NCI-H524 (cell line): Measurements from ENCODE around the gene ANXA11.

Experiments used
- DNase-seq, 2 experiments: peaks; one replicate each; lab custom pipeline; 2025; lab: John Stamatoyannopoulos, UW

The ANXA11 gene

DNA sequence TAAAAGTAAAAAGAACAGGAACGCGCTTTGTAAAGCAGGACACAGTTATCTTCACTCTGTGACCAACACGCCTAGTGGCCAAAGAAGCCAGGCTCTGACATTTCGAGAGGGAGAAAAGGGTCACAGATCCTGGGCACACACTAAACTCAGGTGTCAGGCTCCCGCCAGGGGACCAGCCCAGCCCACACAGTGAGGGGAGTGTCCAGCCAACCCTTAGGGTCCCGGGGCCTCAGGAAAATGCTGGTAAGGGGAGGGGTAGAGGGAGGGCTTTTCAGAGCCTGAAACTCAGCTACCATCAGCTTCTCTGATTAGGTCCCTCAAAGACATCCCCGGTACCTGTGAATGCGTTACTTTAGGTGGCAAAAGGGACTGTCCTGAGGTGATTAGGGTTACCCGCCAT lies 16.6 kb downstream of the ANXA11 start:
- no peak for DNase-seq

DNA sequence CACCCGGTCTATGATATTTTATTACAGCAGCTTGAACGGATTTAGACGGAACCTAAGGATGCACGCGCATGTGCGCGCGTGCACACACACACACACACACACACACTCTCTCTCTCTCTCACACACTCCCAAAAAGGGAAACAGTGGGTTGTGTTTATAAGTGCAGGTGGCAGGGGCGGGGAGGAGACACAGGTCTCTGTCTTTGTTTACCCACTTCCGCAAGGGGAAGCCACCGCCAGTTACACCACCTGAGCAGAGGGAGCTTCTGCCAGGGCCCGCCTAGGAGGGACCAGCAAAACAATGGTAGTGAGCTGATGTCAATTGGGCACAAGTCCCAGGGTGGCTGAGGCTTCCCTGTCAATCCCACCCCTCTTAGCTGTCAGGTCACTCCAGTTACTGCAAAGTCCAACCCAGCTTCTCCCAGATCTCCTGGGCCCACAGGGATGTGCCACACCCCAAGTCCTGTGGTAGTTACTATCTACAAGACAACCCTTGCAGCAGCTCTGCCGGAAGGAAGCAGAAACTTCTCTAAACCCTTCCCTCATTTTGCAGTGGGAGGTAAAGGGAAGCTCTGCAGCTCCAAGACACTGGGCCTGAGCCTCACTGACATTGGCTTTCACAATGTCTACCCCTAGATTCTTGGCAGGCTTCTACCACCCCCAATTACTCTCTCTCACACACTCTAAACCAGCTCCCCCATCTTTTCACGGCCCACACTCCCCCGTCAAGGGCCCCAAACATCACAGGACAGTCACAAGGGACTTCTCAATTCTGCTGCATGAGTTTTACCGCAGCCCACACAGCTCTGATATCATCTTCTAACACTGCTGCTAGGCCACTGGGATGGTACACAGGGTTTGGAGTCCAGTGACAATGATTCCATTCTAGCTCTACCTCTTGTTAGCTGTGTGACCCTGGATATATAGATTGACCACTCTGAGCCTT lies 17.6 kb downstream of the ANXA11 start:
- DNase-seq = no peak

DNA sequence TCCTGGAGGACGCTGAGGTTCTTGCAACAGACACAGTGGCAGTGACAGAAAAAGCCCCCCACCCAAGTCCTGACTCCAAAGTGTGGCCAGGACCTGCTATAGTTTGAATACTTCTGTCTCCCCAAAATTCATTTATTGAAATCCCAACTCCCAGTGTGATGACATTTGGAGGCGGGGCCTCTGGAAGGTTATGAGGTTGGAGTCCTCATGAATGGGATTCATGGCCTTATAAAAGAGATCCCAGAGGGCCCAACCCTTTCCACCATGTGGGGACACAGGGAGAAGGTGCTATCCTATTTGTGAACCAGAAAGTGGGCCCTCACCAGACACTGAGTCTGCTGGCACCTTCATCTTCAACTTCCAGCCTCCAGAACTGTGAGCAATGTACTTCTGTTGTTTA lies 18.3 kb downstream of the ANXA11 start:
- DNase-seq = no peak

DNA sequence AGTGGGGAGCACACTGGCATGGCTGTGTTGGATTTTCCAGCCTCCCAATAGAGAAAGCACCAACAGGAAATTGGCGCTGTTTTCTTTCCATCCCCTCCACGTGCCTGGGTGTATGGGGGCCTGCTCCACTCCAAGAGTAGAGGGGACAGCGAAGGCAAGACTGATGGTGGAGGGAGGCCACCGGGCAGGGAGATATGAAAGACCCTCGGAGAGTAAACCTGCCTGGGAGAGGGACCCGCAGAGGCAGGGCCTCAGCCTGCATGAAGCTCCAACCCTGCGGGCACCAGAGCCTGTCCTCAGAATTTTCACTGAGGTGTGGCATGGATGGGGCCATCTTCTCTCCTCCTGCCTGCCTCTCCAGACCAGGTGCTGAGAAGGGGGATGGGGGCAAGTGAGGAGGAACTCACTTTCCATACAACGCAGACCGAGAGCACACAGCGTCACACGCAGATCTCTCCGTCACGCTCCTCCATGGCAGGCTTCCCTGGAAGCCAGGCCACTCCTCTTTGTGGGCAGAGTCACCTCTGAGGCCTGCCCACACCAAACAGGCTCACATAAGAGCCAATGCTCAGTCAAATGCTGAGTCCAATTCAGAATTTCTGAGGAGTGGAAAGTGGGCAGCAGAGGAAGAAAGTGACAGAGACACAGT lies 18.8 kb downstream of the ANXA11 start:
- no peak for DNase-seq

DNA sequence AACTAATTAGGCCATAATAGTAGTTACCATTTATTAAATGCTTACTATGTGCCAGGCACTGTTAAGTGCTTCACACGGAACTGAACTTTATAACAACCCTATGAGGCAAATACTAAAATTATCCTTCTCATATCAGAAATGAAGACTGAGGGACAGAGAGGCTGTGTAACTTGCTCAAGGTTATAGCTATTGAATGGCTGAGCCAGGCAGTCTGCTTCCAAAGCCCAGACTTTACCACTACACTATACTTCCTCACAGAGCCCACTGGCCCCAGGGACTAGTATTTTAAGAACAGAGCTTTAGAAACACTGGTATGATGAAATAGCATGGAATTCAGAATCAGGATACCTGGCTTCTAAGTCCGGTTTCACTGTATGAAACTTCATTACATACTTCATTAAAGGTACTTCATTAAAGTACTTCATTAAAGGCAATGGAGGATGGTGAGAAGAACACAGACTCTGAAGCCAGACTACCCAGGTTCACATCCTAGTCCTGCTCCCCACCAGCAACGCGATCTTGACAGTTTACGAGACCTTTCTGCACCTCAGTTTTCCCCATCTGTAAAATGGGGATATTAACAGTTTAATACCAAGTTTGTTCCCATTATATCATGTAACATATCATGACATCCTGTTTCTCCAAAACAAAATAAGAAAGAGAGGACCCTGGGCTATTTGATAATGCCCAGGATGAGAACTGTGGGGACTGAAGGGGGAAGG lies 19.6 kb downstream of the ANXA11 start:
- DNase-seq = no peak

DNA sequence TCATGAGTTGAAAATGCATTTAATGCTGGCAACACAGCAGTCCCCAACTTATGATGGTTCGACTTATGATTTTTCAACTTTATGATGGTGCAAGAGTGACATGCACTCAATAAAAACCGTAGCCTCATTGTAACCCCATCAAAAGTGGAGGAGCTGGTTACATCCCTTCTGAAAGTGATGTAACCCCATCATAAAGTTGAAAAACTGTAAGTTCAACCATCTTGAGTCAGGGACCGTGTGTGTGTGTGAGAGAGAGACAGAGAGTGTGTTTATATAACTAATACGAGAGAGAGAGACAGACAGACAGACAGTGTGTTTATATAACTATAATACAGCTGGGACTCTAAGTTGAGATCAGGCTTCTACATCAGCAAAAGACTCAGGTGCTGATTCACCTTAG lies 21.0 kb downstream of the ANXA11 start:
- DNase-seq = no peak

DNA sequence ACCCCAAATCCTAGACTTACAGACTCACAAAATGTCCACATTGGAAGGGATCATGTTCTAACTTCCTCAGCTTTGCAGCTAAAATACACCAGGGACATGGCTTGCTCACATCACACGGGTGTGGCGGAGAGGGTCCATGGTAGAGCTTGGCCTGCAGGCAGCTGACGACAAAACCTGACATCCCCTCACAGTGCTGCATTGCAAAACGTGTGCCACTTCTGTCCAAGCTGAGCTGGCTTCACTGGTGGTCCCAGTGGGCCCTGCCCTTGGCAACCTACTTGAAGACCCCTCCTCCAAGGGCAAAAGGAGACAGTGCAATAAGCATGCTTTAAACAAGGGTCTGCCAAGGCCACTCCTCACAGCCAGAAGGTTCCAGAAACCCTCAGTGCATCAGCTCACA lies 21.9 kb downstream of the ANXA11 start:
- no peak for DNase-seq

DNA sequence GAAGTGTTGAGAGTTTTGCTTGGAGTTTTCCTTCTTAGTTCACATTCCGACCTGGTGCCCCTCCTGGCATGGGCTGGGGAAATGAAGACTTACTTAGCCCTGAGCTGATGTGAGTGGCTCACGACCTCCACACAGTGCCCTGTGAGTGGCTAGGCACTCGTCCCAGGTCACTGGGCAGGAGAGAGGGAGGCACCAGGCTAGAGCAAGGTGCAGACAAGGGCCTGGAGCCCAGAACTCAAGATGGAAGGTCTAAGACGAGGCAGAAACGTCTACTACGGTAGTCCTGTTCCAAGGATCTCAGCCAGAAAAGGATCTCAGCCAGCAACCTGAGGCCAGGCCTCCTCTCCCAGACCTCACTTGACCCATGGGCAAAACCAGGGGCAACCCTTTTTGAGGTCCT lies 22.4 kb downstream of the ANXA11 start:
- no peak for DNase-seq

DNA sequence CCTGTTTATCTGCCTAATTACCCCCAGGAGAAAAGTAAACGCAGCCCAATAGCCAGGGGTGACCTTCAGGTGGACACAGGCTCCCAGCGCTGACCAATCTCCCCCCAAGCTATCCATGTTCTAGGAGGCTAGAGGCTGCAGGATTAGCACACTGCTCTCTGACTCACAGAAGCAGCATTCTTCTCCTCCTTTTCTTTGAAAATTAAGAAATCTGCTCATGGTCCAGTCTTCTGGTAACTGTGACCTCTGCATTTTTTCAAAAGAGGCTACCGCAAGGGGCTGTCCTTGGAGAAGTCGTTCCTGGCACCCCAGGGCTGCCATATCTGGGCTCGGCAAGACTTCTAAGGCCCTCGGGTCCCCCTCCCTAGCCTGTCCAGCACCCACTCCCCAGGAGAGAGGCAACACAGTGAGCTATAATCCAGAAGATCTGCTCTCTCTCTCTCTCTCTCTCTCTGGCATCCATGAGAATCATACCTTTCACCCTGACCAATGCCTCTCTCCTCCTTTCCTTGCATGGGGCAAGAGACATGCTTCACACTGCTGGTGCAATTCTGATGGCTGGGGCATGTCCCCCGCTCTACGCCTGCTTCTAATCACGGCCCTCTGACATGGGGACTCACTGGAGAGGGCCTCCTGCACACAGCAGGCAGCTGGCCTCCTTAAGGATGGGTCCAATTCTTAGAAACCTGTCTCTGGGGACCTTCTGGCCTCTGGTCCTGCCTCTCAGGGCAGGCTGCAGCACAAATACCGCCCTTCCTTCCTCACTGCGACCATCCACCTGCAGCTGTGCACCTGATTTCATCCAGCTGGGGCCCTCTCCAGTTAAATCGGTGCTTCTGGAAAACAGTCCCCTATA lies 27.3 kb downstream of the ANXA11 start:
- no peak for DNase-seq

DNA sequence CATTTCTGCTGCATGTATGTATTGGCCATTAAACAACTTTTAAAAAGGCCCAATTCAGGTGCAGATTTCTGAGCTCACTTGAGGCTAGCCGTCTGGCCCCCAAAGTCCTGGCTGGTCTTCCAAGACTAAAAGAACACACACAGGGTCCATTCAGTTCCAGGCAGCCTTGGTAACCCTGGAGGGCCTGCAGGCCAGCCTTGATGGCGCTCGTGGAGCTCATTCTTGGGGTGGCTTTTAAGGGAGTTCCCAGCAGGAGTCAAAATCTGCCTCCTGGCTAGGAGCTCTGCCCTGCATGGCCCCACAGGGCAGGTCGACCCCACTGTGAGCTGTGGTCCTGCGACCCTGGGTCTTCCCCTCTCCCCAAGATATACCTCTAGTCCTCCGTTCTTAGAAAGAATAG lies 28.8 kb downstream of the ANXA11 start:
- no peak for DNase-seq

DNA sequence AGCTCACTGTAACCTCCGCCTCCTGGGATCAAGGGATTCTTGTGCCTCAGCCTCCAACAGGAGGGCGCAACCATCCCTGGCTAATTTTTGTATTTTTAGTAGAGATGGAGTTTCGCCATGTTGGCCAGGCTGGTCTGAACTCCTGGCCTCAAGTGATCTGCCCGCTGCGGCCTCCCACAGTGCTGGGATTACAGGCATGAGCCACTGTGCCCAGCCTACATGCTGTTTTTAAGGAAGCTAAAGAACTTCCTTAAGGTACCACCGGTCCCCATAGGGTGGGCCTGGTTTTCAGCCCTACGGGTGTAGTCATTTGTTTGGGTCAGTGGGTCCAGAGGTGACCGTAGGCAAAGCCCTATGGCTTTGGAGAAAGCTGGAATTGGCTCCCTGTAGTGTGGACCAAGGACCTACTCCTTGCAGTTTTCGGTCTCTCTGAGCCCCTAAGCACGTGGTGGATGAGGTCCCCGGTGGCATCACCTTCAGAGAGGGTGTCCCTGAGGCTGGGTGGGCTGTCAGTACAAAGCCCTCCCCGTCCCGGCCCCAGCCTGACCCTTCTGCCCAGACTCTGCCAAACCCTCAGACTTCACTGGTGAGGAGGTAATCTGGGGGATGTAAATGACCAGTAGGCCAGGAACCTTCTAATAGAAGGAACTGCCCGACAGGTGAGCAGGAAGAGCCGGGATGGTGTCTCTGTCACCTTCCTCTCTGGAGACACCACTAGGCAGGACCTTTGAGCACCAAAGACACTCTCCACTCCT lies 30.5 kb downstream of the ANXA11 start:
- DNase-seq = no peak

DNA sequence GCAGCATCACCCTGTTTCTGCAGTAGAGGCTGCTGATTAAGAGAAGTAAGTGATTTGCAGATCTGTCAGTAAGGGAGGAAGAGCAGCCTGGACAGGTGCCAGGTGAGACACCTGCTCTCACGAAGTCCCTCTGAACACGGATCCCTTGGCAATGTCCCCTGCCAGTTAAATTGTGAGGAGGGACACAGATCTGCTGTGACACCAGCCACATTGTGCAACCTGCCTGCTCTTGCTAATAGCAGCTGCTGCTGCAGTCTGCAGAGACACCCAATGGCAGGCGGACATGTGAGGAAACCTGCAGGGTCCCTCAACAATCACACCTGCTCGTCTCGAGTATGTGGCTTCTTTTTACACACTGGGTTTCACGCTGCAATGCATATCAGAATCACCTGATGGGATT lies 31.9 kb downstream of the ANXA11 start:
- DNase-seq = no peak

DNA sequence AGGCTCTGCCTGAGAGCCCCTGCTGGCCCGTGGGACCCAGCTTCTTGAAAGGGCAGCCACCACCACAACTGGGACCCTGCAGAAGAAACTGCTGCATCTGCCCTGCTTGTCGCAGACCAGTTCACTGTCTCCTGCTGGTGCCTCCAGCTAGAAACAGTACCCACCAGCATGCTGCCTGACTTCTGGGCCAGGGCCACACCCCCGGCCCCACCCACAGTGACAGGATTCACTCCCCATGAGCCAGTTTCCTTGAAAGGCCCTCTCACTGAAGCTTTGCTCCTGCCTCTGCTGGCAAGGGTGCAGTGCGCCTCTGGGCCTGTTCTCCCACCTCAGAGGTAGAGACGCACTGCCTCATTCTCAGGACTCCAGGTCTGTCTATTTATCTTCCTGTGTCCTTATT lies 32.4 kb downstream of the ANXA11 start:
- DNase-seq = no peak

DNA sequence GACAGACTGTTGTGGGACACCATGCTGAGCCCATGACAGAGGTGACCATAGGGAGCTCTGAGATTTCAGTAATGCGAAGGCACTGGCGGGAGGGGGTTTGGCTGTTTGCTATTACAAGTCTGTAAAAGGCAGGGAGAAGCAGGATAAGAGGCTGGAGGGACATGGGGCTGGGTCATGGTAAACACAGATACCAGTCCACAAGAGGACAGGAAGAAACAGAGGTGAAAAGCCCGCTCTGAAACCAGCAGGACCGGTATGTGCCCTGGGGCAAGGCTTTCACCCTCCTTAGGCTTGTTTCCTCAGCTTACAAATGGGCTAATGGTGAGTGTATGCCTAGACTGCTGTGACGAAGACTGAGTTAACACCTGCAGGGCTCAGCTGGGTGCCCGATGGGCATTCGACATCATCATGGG lies 34.1 kb downstream of the ANXA11 start:
- no peak for DNase-seq

DNA sequence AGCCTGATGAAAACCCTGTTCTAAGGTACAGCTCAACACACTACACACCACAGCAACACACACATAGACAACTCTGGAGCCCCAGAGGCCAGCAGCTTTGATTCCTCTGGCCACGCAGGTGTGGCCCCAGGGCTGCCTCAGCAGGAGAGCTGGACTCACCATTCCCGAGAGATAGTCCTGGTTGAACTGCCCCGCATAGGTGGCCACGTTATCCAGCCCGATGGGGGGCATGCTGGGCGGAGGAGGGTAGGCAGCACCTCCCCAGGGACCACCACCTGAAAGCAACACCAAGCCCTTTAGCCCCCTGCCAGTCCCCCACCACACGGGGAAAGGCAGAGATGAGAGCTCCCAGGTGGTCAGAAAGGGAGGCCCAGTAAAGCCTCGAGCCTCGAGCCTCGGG lies 34.7 kb downstream of the ANXA11 start:
- DNase-seq = no peak

DNA sequence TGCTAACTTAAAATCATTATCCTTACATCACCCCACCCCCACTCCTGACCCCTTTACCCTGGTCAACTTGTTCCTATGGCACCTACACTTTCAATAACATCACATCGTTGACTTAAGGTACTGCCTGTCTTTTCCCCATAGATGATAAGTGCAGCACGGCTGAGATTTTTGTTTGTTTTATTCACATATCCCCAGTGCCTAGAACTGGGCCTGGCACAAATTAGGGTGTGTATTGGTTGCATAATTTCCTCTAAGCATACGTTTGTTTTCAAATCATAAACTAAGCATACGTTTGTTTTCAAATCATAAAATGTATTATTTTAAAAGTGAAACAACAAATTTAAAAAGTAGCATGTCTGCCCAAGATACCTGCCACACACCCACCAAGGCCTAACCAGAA lies 35.3 kb downstream of the ANXA11 start:
- no peak for DNase-seq

DNA sequence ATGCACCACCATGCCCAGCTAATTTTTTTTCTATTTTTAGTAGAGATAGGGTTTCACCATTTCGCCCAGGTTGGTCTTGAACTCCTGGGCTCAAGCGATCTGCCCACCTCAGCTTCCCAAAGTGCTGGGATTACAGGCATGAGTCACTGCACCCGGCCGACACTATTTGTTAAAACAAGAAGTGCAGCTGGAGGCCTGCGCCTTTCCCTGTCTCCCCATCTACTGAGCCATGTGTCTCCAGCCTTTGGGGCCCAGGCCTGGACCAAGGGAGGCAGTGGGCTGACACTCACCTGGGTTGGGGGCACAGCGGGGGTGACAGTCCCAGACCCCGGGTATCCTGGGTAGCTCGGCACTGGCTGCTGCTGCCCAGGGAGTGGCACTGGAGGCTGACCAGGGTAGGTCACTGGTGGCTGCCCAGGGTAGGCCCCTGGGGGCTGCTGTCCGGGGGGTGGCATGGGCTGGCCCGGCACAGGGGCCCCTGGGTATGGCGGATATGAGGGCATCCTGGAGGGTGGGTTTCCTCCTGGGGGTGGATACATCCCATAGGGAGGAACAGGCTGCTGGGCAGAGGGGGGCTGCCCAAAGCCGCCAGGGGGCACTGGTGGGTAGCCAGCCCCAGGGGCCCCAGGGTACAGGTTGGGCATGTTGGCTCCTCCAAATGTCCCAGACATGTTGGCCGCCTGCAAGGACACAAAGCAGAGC lies 36.5 kb downstream of the ANXA11 start:
- no peak for DNase-seq

DNA sequence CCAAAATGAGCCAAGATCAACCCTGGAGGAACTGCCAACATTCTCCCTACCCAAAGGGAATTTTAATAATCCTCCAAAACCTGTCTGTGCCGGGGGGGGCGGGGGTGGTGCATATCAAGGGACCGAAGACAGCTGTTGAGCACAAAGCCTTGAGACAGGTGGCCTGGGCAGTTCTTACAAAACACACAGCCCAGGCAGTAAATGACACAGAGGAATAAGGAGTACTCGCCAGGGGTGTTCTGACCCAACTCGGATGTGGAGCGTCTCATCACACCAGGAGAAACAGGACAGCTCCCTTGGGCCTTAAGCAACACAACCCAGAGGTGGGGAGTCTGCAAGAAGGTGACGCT lies 37.2 kb downstream of the ANXA11 start:
- peak; percentile 10 to 53 for DNase-seq

DNA sequence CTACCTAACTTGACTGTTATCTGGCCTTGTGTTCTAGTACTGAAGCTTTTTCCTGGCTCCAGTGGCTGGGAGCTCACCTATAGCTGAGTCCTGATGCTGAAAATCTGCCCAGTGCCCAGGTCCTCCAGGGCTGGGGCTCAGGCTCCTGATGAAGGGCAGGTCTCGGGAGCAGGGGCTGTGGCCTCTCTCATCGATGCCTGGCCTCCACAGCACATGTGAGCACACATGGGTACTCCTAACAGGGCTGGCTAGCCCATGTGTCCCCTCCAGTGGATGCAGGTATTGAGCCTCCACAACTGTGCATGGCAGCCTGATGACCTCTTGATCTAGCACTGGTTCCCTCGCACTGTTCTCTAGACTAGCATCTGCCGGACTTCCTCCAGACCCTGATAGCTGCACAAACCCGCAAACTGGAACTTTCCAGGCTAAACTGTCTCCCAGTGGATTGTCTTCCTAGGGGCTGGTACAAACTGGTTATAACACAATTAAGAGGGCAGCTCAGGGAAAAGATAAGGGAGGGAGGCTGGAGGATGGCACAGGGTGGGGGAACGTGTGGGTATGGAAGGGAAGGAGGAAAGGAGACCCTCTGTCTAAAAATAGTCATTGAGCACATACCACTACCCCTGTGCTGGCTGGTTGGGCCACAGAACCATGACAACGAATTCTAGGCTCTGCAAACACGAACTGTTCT lies 37.7 kb downstream of the ANXA11 start:
- no peak for DNase-seq
